Naive thymus-derived CD4-positive, alpha-beta T cell (primary cell): ENCODE measurements around the gene MLXIP. TPM values are rescaled to one million over a fixed set of nuclear protein-coding genes. Genes with fewer than 3 reads are reported as not detected.
"Not testable (repeated sequence)": the region's sequence is repeated elsewhere in the genome, so short reads cannot be mapped to it uniquely, and the experiment has no call there.

Experiments
- ATAC-seq: fragments of 150-1000 bp; cut with Tn5 transposase; 2 replicates; pipeline ENCODE4 v1.10.0; 2021; ENCODE audit warnings: mild to moderate bottlenecking, moderate library complexity
- CTCF ChIA-PET: fragments of 350-600 bp; sonication (Branson Sonifier 250); formaldehyde crosslinking; loops from one replicate; lab custom pipeline; 2021; ENCODE audit warnings: antibody characterized with exemption; lab: Charles Lee
- POLR2A ChIA-PET: fragments of 350-600 bp; sonication (Branson Sonifier 250); formaldehyde crosslinking; loops from one replicate; lab custom pipeline; 2021; ENCODE audit warnings: antibody characterized with exemption, inconsistent platforms; lab: Charles Lee
- DNase-seq, 9 donors: peaks; one replicate each; pipeline versions ENCODE4 v3.0.0 to v3.0.0-alpha.2; 2020 to 2022; ENCODE audit warnings: mixed read lengths in 1 of 9
- H3K27ac ChIP-seq: one replicate; pipeline ENCODE4 v1.7.0; 2013; ENCODE audit warnings: mild to moderate bottlenecking, low read depth, low read length, moderate library complexity
- H3K27me3 ChIP-seq, 2 donors: one replicate each; pipeline ENCODE4 v1.7.0; 2013; ENCODE audit warnings: low read length in 2 of 2, mild to moderate bottlenecking in 2 of 2, moderate library complexity in 2 of 2; ENCODE audit not compliant: control insufficient read depth in 2 of 2, insufficient read depth in 2 of 2
- H3K36me3 ChIP-seq, 3 experiments: 1 replicate in 2 of 3; 2 replicates in 1 of 3; pipeline ENCODE4 v1.7.0; 2013; ENCODE audit warnings: low read length in 3 of 3, mild to moderate bottlenecking in 3 of 3, moderate library complexity in 1 of 3; ENCODE audit not compliant: insufficient read depth in 3 of 3, control insufficient read depth in 2 of 3
- H3K4me1 ChIP-seq, 2 donors: one replicate each; pipeline ENCODE4 v1.7.0; 2013; ENCODE audit warnings: low read length in 2 of 2, mild to moderate bottlenecking in 2 of 2, moderate library complexity in 1 of 2; ENCODE audit not compliant: control insufficient read depth in 2 of 2, insufficient read depth in 2 of 2
- H3K4me3 ChIP-seq: 2 replicates; pipeline ENCODE4 v1.7.0; 2013; ENCODE audit warnings: mild to moderate bottlenecking, low read length
- H3K9me3 ChIP-seq, 3 experiments: 1 replicate in 2 of 3; 2 replicates in 1 of 3; pipeline ENCODE4 v1.7.0; 2013; ENCODE audit warnings: low read length in 3 of 3; ENCODE audit not compliant: control insufficient read depth in 2 of 3
- H3K27ac Mint-ChIP-seq, 9 donors: one replicate each; pipeline ENCODE4 v1.8.0; 2020 to 2022; ENCODE audit warnings: mixed read lengths in 9 of 9, mild to moderate bottlenecking in 8 of 9, moderate library complexity in 5 of 9, inconsistent platforms in 2 of 9
- H3K27me3 Mint-ChIP-seq, 5 donors: one replicate each; pipeline ENCODE4 v1.8.0; 2021 to 2022; ENCODE audit warnings: mixed read lengths in 5 of 5, mild to moderate bottlenecking in 1 of 5
- H3K36me3 Mint-ChIP-seq, 5 donors: one replicate each; pipeline ENCODE4 v1.8.0; 2020 to 2022; ENCODE audit warnings: mixed read lengths in 5 of 5, mild to moderate bottlenecking in 3 of 5, inconsistent platforms in 1 of 5
- H3K4me1 Mint-ChIP-seq, 7 donors: one replicate each; pipeline ENCODE4 v1.8.0; 2020 to 2022; ENCODE audit warnings: mixed read lengths in 7 of 7, mild to moderate bottlenecking in 3 of 7, inconsistent platforms in 1 of 7
- H3K4me3 Mint-ChIP-seq, 10 donors: one replicate each; pipeline ENCODE4 v1.8.0; 2020 to 2022; ENCODE audit warnings: mild to moderate bottlenecking in 10 of 10, mixed read lengths in 10 of 10, moderate library complexity in 6 of 10, inconsistent platforms in 2 of 10
- H3K9me3 Mint-ChIP-seq, 11 donors: one replicate each; pipeline ENCODE4 v1.8.0; 2020 to 2022; ENCODE audit warnings: mixed read lengths in 11 of 11, mild to moderate bottlenecking in 4 of 11, inconsistent platforms in 1 of 11, moderate library complexity in 1 of 11
- intact Hi-C, 2 donors: fragments of 100-400 bp; cut with micrococcal nuclease; formaldehyde crosslinking; loops; one replicate each; pipeline ENCODE4 v1.15.1; 2023
- polyA plus RNA-seq, 2 donors: library from polyadenylated mRNA; unstranded; fragments of 300-500 nt; fragmentation: Illumina TruSeq; gene quantifications; one replicate each; pipeline ENCODE4 v1.2.3, GENCODE V29; 2021
- total RNA-seq, 6 experiments: library from RNA in 5 of 6; stranded (reverse) in 5 of 6; gene quantifications; 1 replicate in 5 of 6; 2 replicates in 1 of 6; pipeline ENCODE4 v1.2.3 and lab custom pipeline; 2021 to 2026

Gene MLXIP
- total and polyA plus RNA-seq, 7 experiments from 2014 or later = 17.4 to 123 (median 100) TPM

- Mint-ChIP-seq H3K4me3 (no peak overlapping the region), H3K9me3 (no peaks in the 10 kb centered on the region), H3K27ac (no peak overlapping the region), H3K27me3 (no peaks in the 10 kb centered on the region), H3K36me3 (no peaks in the 10 kb centered on the region), H3K4me1 (peaks cover 0 to 7% (median 5%) of the 10 kb centered on the region in 7 donors)
- peaks cover 0 to 4% (median 3%) of the 10 kb centered on the region in 3 experiments for H3K36me3 ChIP-seq
- no peaks in the 10 kb centered on the region for H3K9me3 ChIP-seq
- H3K27ac ChIP-seq = no peak overlapping the region
- ATAC-seq = no peak
- no peaks in the 10 kb centered on the region for H3K27me3 ChIP-seq
- POLR2A ChIA-PET = interaction anchor here (0.6 kb wide), 1 partner anchor 28 kb away, joined by 3 read pairs; no protein-coding TSS in a partner anchor
- intact Hi-C loops = no loop called here
- CTCF ChIA-PET = interaction anchor here (1.1 to 1.9 kb wide), 3 partner anchors 72 to 216 kb away, joined by 4 to 14 read pairs (median 5); no protein-coding TSS in a partner anchor
- no peak overlapping the region for H3K4me3 ChIP-seq
- H3K4me1 ChIP-seq = no peaks in the 10 kb centered on the region
- no peak for DNase-seq
Observed at GRCh38 chr12:122051231-122051876, 27.2 kb upstream of the MLXIP start.

GRCh38 chr12:122052285-122052684 is 26.3 kb upstream of the MLXIP start:
- no peaks in the 10 kb centered on the region for H3K36me3 Mint-ChIP-seq
- H3K4me3 ChIP-seq = no peak overlapping the region
- CTCF ChIA-PET = interaction anchor here (0.7 to 1.9 kb wide), 2 partner anchors 71 to 256 kb away, joined by 3 to 14 read pairs; no protein-coding TSS in a partner anchor
- no peaks in the 10 kb centered on the region for H3K4me1 ChIP-seq
- no peaks in the 10 kb centered on the region for H3K9me3 Mint-ChIP-seq
- ATAC-seq = no peak
- H3K4me1 Mint-ChIP-seq = peaks cover 0 to 7% (median 5%) of the 10 kb centered on the region in 7 donors
- peak overlapping the region in 1 of 9 donors; percentile 75 for H3K27ac Mint-ChIP-seq
- no peak overlapping the region for H3K27ac ChIP-seq
- no peaks in the 10 kb centered on the region for H3K9me3 ChIP-seq
- no peak overlapping the region for H3K4me3 Mint-ChIP-seq
- peaks cover 0 to 4% (median 3%) of the 10 kb centered on the region in 3 experiments for H3K36me3 ChIP-seq
- POLR2A ChIA-PET = interaction anchor here (0.6 kb wide), 2 partner anchors 27 to 645 kb away, joined by 3 read pairs; no protein-coding TSS in a partner anchor
- H3K27me3 ChIP-seq = no peaks in the 10 kb centered on the region
- DNase-seq = no peak
- no peaks in the 10 kb centered on the region for H3K27me3 Mint-ChIP-seq
- intact Hi-C loops = no loop called here

GRCh38 chr12:122054842-122055520 is 23.6 kb upstream of the MLXIP start:
- ChIA-PET CTCF (interaction anchor here (0.6 to 3.3 kb wide), 24 partner anchors 9 to 422 kb away, joined by 3 to 64 read pairs (median 4); partner anchors contain the start of gene MLXIP), POLR2A (interaction anchor here (0.9 to 1.6 kb wide), 3 partner anchors 21 to 68 kb away, joined by 3 to 4 read pairs (median 4); no protein-coding TSS in a partner anchor)
- Mint-ChIP-seq H3K36me3 (peaks cover 0 to 1% (median 0%) of the 10 kb centered on the region in 5 donors), H3K4me3 (no peak overlapping the region), H3K9me3 (no peaks in the 10 kb centered on the region), H3K27me3 (no peaks in the 10 kb centered on the region), H3K4me1 (peaks cover 0 to 7% (median 5%) of the 10 kb centered on the region in 7 donors), H3K27ac (no peak overlapping the region)
- H3K4me1 ChIP-seq = no peaks in the 10 kb centered on the region
- no peaks in the 10 kb centered on the region for H3K9me3 ChIP-seq
- H3K27me3 ChIP-seq = no peaks in the 10 kb centered on the region
- intact Hi-C loops = loop anchor here (1.0 to 2.0 kb wide), 7 partner anchors 23 to 301 kb away; partner anchors contain the start of genes MLXIP (in 1 of the 2) and VPS33A (in 1 of the 2)
- H3K4me3 ChIP-seq = no peak overlapping the region
- ATAC-seq (no peak), DNase-seq (no peak)
- H3K27ac ChIP-seq = no peak overlapping the region
- H3K36me3 ChIP-seq = peaks cover 0 to 8% (median 3%) of the 10 kb centered on the region in 3 experiments

GRCh38 chr12:122056406-122056805 is 22.1 kb upstream of the MLXIP start:
- H3K27ac ChIP-seq, intact Hi-C loops, H3K4me1 Mint-ChIP-seq, H3K9me3 Mint-ChIP-seq, DNase-seq, POLR2A ChIA-PET, H3K36me3 Mint-ChIP-seq, H3K27me3 ChIP-seq, H3K4me3 Mint-ChIP-seq, H3K27ac Mint-ChIP-seq, H3K36me3 ChIP-seq, H3K4me3 ChIP-seq, H3K4me1 ChIP-seq, H3K9me3 ChIP-seq, H3K27me3 Mint-ChIP-seq, ATAC-seq: not testable (repeated sequence)
- CTCF ChIA-PET = interaction anchor here (0.8 to 3.3 kb wide), 3 partner anchors 12 to 156 kb away, joined by 3 to 64 read pairs (median 5); no protein-coding TSS in a partner anchor

GRCh38 chr12:122057007-122057735 is 21.4 kb upstream of the MLXIP start:
- ChIA-PET POLR2A (interaction anchor here (0.7 kb wide), 1 partner anchor 43 kb away, joined by 8 read pairs; no protein-coding TSS in a partner anchor), CTCF (interaction anchor here (0.6 kb wide), 1 partner anchor 699 kb away, joined by 3 read pairs; no protein-coding TSS in a partner anchor)
- Mint-ChIP-seq H3K9me3 (no peaks in the 10 kb centered on the region), H3K36me3 (peaks cover 0 to 6% (median 0%) of the 10 kb centered on the region in 5 donors), H3K27me3 (no peaks in the 10 kb centered on the region), H3K4me1 (peaks cover 0 to 7% (median 5%) of the 10 kb centered on the region in 7 donors), H3K27ac (no peak overlapping the region), H3K4me3 (no peak overlapping the region)
- peaks cover 0 to 8% (median 3%) of the 10 kb centered on the region in 3 experiments for H3K36me3 ChIP-seq
- intact Hi-C loops = no loop called here
- no peaks in the 10 kb centered on the region for H3K27me3 ChIP-seq
- no peak for DNase-seq
- H3K9me3 ChIP-seq = no peaks in the 10 kb centered on the region
- no peak overlapping the region for H3K27ac ChIP-seq
- no peak for ATAC-seq
- H3K4me1 ChIP-seq = no peaks in the 10 kb centered on the region
- H3K4me3 ChIP-seq = no peak overlapping the region

GRCh38 chr12:122057769-122058168 is 20.8 kb upstream of the MLXIP start:
- Histone ChIP-seq H3K36me3 (peaks cover 0 to 8% (median 3%) of the 10 kb centered on the region in 3 experiments), H3K27ac (no peak overlapping the region), H3K4me3 (no peak overlapping the region), H3K9me3 (no peaks in the 10 kb centered on the region), H3K27me3 (no peaks in the 10 kb centered on the region), H3K4me1 (peaks cover 0 to 3% of the 10 kb centered on the region in 2 donors)
- H3K4me1 Mint-ChIP-seq = peaks cover 0 to 8% (median 6%) of the 10 kb centered on the region in 7 donors
- peak overlapping the region in 1 of 9 donors; percentile 46 for H3K27ac Mint-ChIP-seq
- peaks cover 0 to 6% (median 0%) of the 10 kb centered on the region in 5 donors for H3K36me3 Mint-ChIP-seq
- intact Hi-C loops = no loop called here
- DNase-seq (no peak), ATAC-seq (no peak)
- no peak overlapping the region for H3K4me3 Mint-ChIP-seq
- no peaks in the 10 kb centered on the region for H3K9me3 Mint-ChIP-seq
- CTCF ChIA-PET = interaction anchor here (0.6 kb wide), 1 partner anchor 698 kb away, joined by 3 read pairs; no protein-coding TSS in a partner anchor
- POLR2A ChIA-PET = interaction anchor here (0.7 kb wide), 1 partner anchor 42 kb away, joined by 8 read pairs; no protein-coding TSS in a partner anchor
- H3K27me3 Mint-ChIP-seq = no peaks in the 10 kb centered on the region
